GM23338 (cell line): Measurements from ENCODE around the gene XXYLT1. TPM values are rescaled to one million over a fixed set of nuclear protein-coding genes. Genes with fewer than 3 reads are reported as not detected.

Experiments used
- ATAC-seq: fragments of 200-7000 bp; cut with Tn5 transposase; 3 replicates; pipeline ENCODE4 v1.9.1; 2020
- DNase-seq: peaks from one replicate; pipeline ENCODE4 v3.0.0-alpha.2; 2015; ENCODE audit warnings: low spot score
- H2AFZ ChIP-seq: fragments of 200-600 bp; sonication (generic); 2 replicates; pipeline ENCODE4 v1.8.0; 2016; ENCODE audit warnings: antibody characterized with exemption, mild to moderate bottlenecking, moderate library complexity
- H3F3A ChIP-seq: fragments of 200-600 bp; sonication (generic); replicated peaks from 2 replicates; pipeline ENCODE4 v1.8.0; 2017; ENCODE audit warnings: antibody characterized with exemption, mixed run types, low read depth
- H3K27ac ChIP-seq: fragments of 200-600 bp; sonication (generic); 2 replicates; pipeline ENCODE4 v1.6.1; 2016; ENCODE audit warnings: low read depth
- H3K27me3 ChIP-seq: fragments of 200-600 bp; sonication (generic); 2 replicates; pipeline ENCODE4 v1.8.0; 2016; ENCODE audit warnings: mild to moderate bottlenecking, mixed run types, moderate library complexity; ENCODE audit not compliant: insufficient read depth
- H3K36me3 ChIP-seq: fragments of 200-600 bp; sonication (generic); 2 replicates; pipeline ENCODE4 v1.8.0; 2016; ENCODE audit warnings: mild to moderate bottlenecking; ENCODE audit not compliant: insufficient read depth
- H3K4me1 ChIP-seq: fragments of 200-600 bp; sonication (generic); 2 replicates; pipeline ENCODE4 v1.8.0; 2016; ENCODE audit warnings: mild to moderate bottlenecking, moderate library complexity; ENCODE audit not compliant: insufficient read depth
- H3K4me2 ChIP-seq: fragments of 200-600 bp; sonication (generic); 2 replicates; pipeline ENCODE4 v1.7.1; 2017; ENCODE audit warnings: mixed run types
- H3K4me3 ChIP-seq: fragments of 200-600 bp; sonication (generic); 2 replicates; pipeline ENCODE4 v1.6.1; 2016; ENCODE audit warnings: mixed run types
- H3K79me2 ChIP-seq: fragments of 200-600 bp; sonication (generic); replicated peaks from 2 replicates; pipeline ENCODE4 v1.8.0; 2017; ENCODE audit warnings: mild to moderate bottlenecking; ENCODE audit not compliant: insufficient read depth
- H3K9me2 ChIP-seq: fragments of 200-600 bp; sonication (generic); 2 replicates; pipeline ENCODE4 v1.8.0; 2017; ENCODE audit not compliant: insufficient read depth
- H4K20me1 ChIP-seq: fragments of 200-600 bp; sonication (generic); replicated peaks from 2 replicates; pipeline ENCODE4 v1.8.0; 2017; ENCODE audit warnings: mild to moderate bottlenecking; ENCODE audit not compliant: insufficient read depth
- H3K27ac Mint-ChIP-seq: 2 replicates; pipeline ENCODE4 v1.8.0; 2020; ENCODE audit warnings: inconsistent platforms, mild to moderate bottlenecking, moderate library complexity, mixed read lengths
- H3K27me3 Mint-ChIP-seq: 3 replicates; pipeline ENCODE4 v1.8.0; 2022; ENCODE audit warnings: low read depth, mild to moderate bottlenecking, moderate library complexity, mixed read lengths, inconsistent platforms; ENCODE audit not compliant: insufficient read depth, poor library complexity
- H3K36me3 Mint-ChIP-seq: 3 replicates; pipeline ENCODE4 v1.8.0; 2021; ENCODE audit warnings: low read depth, mild to moderate bottlenecking, inconsistent platforms, moderate library complexity, mixed read lengths
- H3K4me1 Mint-ChIP-seq: 3 replicates; pipeline ENCODE4 v1.8.0; 2020; ENCODE audit warnings: mild to moderate bottlenecking, inconsistent platforms, mixed read lengths
- H3K4me3 Mint-ChIP-seq: 3 replicates; pipeline ENCODE4 v1.8.0; 2021; ENCODE audit warnings: moderate library complexity, mild to moderate bottlenecking, inconsistent platforms, mixed read lengths
- H3K9me3 Mint-ChIP-seq: 3 replicates; pipeline ENCODE4 v1.8.0; 2020; ENCODE audit warnings: moderate library complexity, mild to moderate bottlenecking, inconsistent platforms, mixed read lengths
- CREB1 ChIP-seq: fragments of 250-450 bp; sonication (Bioruptor Pico); IDR thresholded peaks from 2 replicates; pipeline ENCODE4 v1.5.0; 2020; ENCODE audit warnings: low read depth, mild to moderate bottlenecking, moderate library complexity
- ETS1 ChIP-seq: IDR thresholded peaks from 2 replicates; pipeline ENCODE4 v1.6.1; 2016; ENCODE audit warnings: antibody characterized with exemption
- EZH2 ChIP-seq: fragments of 200-600 bp; sonication (generic); IDR thresholded peaks from one replicate; pipeline ENCODE4 v1.8.0; 2017; ENCODE audit warnings: antibody characterized with exemption, mild to moderate bottlenecking, low read depth; ENCODE audit not compliant: unreplicated experiment
- EZH2phosphoT487 ChIP-seq: fragments of 200-600 bp; sonication (generic); IDR thresholded peaks from one replicate; pipeline ENCODE4 v1.8.1; 2018; ENCODE audit warnings: antibody characterized with exemption; ENCODE audit not compliant: unreplicated experiment
- JUNB ChIP-seq: IDR thresholded peaks from one replicate; pipeline ENCODE4 v1.6.1; 2016; ENCODE audit warnings: antibody characterized with exemption; ENCODE audit not compliant: unreplicated experiment
- POLR2AphosphoS5 ChIP-seq: IDR thresholded peaks from 2 replicates; pipeline ENCODE4 v1.6.1; 2016; ENCODE audit warnings: antibody characterized with exemption, low read depth
- STAT1 ChIP-seq: IDR thresholded peaks from one replicate; pipeline ENCODE4 v1.6.1; 2016; ENCODE audit warnings: antibody characterized with exemption; ENCODE audit not compliant: unreplicated experiment
- ZNF114 ChIP-seq: fragments of 250-450 bp; sonication (Bioruptor Pico); IDR thresholded peaks from 2 replicates; pipeline ENCODE4 v1.5.0; 2020; ENCODE audit warnings: mild to moderate bottlenecking, moderate library complexity
- ZNF331 ChIP-seq: fragments of 250-450 bp; sonication (Bioruptor Pico); IDR thresholded peaks from 2 replicates; pipeline ENCODE4 v1.5.0; 2020; ENCODE audit warnings: low read depth, mild to moderate bottlenecking, moderate library complexity
- polyA plus RNA-seq: library from polyadenylated mRNA; unstranded; fragments of >200 nt; fragmentation: Nextera tagmentation; extraction: Ambion mirVana; gene quantifications from 2 replicates; pipeline ENCODE4 v1.2.1, GENCODE V29; 2016
- total RNA-seq: library from RNA; depleted of rRNA; stranded (reverse); fragments of >200 nt; shearing (Covaris generic); gene quantifications from 2 replicates; pipeline ENCODE4 v1.2.3, GENCODE V29; 2014
- TF ChIP-seq, protein P1 (sequence below): fragments of 250-450 bp; sonication (Bioruptor Pico); IDR thresholded peaks from 2 replicates; pipeline ENCODE4 v1.5.0; 2020; ENCODE audit warnings: mild to moderate bottlenecking, moderate library complexity

Gene XXYLT1
- total and polyA plus RNA-seq, 2 experiments from 2014 or later, result 13.5 to 34.8 TPM

DNA sequence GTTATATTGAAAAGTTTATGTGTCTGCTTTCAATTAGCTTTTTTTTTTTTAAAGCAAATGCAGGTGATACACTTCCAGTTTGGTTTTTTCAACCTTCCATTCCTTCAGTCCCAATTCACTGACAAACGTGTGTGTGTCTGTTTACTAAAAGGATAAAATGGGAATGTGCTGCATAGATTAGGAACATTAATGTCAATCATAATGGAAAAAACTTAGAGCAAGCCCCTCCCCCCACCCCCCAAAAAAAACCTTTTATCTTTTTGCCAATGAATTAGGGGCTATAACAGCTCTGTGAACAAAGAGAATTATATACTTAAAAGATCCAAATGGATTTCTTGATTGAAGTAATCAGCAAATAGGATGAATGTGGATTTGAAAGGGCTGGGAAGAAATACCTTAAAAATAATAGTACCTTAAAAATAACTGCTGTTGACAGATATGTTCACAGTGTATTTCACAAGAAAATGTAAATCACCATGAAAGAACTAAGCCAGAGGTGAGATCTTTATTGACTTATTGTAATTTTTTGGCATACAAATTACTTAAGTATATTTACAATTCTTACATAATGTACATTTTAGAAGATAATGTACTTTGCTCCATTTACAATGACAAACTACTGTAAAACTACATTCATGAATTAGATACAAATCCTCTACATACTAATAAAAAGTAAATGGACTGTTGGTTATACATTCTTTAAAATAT, 3.5 kb upstream of the XXYLT1 start:
- H3K4me3 Mint-ChIP-seq, result no peak overlapping the region
- H3K9me3 Mint-ChIP-seq, result no peaks in the 10 kb centered on the region
- no peak overlapping the region for H3K4me3 ChIP-seq
- H3K27ac Mint-ChIP-seq, result no peak overlapping the region
- no peaks in the 10 kb centered on the region for H3F3A ChIP-seq
- H3K27ac ChIP-seq, result no peak overlapping the region
- H3K36me3 ChIP-seq, result no peaks in the 10 kb centered on the region
- peaks cover 9% of the 10 kb centered on the region; the same call in 1 of the 2 replicates for H3K4me1 ChIP-seq
- peaks cover 7% of the 10 kb centered on the region for H3K79me2 ChIP-seq
- peaks cover 6% of the 10 kb centered on the region; the same call in 2 of the 3 replicates for H3K36me3 Mint-ChIP-seq
- DNase-seq (no peak), ATAC-seq (no peak)
- H3K27me3 Mint-ChIP-seq, result peaks cover 5% of the 10 kb centered on the region
- H3K27me3 ChIP-seq, result no peaks in the 10 kb centered on the region
- TF ChIP-seq ETS1, result no peak
- TF ChIP-seq ZNF114 (CRISPR knock-in tag), result no peak
- TF ChIP-seq, protein P1, sequence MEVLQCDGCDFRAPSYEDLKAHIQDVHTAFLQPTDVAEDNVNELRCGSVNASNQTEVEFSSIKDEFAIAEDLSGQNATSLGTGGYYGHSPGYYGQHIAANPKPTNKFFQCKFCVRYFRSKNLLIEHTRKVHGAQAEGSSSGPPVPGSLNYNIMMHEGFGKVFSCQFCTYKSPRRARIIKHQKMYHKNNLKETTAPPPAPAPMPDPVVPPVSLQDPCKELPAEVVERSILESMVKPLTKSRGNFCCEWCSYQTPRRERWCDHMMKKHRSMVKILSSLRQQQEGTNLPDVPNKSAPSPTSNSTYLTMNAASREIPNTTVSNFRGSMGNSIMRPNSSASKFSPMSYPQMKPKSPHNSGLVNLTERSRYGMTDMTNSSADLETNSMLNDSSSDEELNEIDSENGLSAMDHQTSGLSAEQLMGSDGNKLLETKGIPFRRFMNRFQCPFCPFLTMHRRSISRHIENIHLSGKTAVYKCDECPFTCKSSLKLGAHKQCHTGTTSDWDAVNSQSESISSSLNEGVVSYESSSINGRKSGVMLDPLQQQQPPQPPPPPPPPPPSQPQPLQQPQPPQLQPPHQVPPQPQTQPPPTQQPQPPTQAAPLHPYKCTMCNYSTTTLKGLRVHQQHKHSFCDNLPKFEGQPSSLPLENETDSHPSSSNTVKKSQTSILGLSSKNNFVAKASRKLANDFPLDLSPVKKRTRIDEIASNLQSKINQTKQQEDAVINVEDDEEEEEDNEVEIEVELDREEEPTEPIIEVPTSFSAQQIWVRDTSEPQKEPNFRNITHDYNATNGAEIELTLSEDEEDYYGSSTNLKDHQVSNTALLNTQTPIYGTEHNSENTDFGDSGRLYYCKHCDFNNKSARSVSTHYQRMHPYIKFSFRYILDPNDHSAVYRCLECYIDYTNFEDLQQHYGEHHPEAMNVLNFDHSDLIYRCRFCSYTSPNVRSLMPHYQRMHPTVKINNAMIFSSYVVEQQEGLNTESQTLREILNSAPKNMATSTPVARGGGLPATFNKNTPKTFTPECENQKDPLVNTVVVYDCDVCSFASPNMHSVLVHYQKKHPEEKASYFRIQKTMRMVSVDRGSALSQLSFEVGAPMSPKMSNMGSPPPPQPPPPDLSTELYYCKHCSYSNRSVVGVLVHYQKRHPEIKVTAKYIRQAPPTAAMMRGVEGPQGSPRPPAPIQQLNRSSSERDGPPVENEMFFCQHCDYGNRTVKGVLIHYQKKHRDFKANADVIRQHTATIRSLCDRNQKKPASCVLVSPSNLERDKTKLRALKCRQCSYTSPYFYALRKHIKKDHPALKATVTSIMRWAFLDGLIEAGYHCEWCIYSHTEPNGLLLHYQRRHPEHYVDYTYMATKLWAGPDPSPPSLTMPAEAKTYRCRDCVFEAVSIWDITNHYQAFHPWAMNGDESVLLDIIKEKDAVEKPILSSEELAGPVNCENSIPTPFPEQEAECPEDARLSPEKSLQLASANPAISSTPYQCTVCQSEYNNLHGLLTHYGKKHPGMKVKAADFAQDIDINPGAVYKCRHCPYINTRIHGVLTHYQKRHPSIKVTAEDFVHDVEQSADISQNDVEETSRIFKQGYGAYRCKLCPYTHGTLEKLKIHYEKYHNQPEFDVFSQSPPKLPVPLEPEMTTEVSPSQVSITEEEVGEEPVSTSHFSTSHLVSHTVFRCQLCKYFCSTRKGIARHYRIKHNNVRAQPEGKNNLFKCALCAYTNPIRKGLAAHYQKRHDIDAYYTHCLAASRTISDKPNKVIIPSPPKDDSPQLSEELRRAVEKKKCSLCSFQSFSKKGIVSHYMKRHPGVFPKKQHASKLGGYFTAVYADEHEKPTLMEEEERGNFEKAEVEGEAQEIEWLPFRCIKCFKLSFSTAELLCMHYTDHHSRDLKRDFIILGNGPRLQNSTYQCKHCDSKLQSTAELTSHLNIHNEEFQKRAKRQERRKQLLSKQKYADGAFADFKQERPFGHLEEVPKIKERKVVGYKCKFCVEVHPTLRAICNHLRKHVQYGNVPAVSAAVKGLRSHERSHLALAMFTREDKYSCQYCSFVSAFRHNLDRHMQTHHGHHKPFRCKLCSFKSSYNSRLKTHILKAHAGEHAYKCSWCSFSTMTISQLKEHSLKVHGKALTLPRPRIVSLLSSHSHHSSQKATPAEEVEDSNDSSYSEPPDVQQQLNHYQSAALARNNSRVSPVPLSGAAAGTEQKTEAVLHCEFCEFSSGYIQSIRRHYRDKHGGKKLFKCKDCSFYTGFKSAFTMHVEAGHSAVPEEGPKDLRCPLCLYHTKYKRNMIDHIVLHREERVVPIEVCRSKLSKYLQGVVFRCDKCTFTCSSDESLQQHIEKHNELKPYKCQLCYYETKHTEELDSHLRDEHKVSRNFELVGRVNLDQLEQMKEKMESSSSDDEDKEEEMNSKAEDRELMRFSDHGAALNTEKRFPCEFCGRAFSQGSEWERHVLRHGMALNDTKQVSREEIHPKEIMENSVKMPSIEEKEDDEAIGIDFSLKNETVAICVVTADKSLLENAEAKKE (CRISPR knock-in tag), result no peak
- TF ChIP-seq JUNB, result no peak
- TF ChIP-seq CREB1 (CRISPR knock-in tag), result no peak
- TF ChIP-seq POLR2AphosphoS5, result no peak
- no peak for TF ChIP-seq EZH2phosphoT487
- no peak for TF ChIP-seq EZH2
- TF ChIP-seq STAT1, result no peak
- TF ChIP-seq ZNF331 (CRISPR knock-in tag), result no peak
- H3K9me2 ChIP-seq, result no peaks in the 10 kb centered on the region
- no peak overlapping the region for H3K4me2 ChIP-seq
- H3K4me1 Mint-ChIP-seq, result peaks cover 12% of the 10 kb centered on the region
- H2AFZ ChIP-seq, result no peak overlapping the region
- peaks cover 9% of the 10 kb centered on the region for H4K20me1 ChIP-seq
